K562 (cell line): ENCODE measurements around the gene B4GALT4. TPM values are rescaled to one million over a fixed set of nuclear protein-coding genes. Genes with fewer than 3 reads are reported as not detected.

Experiments
- ATAC-seq: fragments of 200-7000 bp; cut with Tn5 transposase; 3 replicates; pipeline ENCODE4 v1.9.1; 2020; ENCODE audit warnings: moderate library complexity
- BruUV-seq: library from RNA; stranded (reverse); fragments of 400-500 nt; replicated peaks from 2 replicates; lab custom pipeline; 2021; lab: Mats Ljungman, UMichigan
- CTCF ChIA-PET: fragments of 300-600 bp; formaldehyde crosslinking; extraction: SDS; loops from one replicate; lab custom pipeline; 2021; ENCODE audit warnings: low intra/inter-chr PET ratio; lab: Yijun Ruan, JAX
- POLR2A ChIA-PET: fragments of 300-600, 350-650 bp; sonication (Branson Sonifier 250); formaldehyde crosslinking; extraction: SDS; loops from one replicate; lab custom pipeline; 2021; ENCODE audit warnings: antibody characterized with exemption, inconsistent platforms; lab: Yijun Ruan, JAX
- DNase-seq, 4 experiments: peaks; one replicate each; pipeline versions ENCODE4 v3.0.0 to v3.0.0-alpha.2; 2011 to 2018; ENCODE audit warnings: low spot score in 3 of 4, mixed read lengths in 3 of 4; ENCODE audit errors: extremely low read depth in 1 of 4
- FAIRE-seq: peaks from 2 replicates; lab custom pipeline; 2011; peaks lifted over from hg19 to GRCh38; lab: Jason Lieb, UNC
- H2AFZ ChIP-seq: 2 replicates; pipeline ENCODE4 v1.6.0; 2011; ENCODE audit warnings: low read depth, low read length, control low read depth, inconsistent platforms
- H3K27ac ChIP-seq: fragments of 200-600 bp; 3 replicates; pipeline ENCODE4 v1.8.0; 2011; ENCODE audit warnings: low read depth, mild to moderate bottlenecking, control low read depth, inconsistent platforms, low read length, moderate library complexity, mixed read lengths; ENCODE audit errors: extremely low read depth
- H3K27me3 ChIP-seq, 2 experiments: fragments of 300-600 bp in 1 of 2; 2 replicates in 1 of 2; 3 replicates in 1 of 2; pipeline versions ENCODE4 v1.6.0 to v1.8.0; 2011; ENCODE audit warnings: inconsistent platforms in 2 of 2, low read length in 2 of 2, mild to moderate bottlenecking in 1 of 2, mixed read lengths in 1 of 2, moderate library complexity in 1 of 2; ENCODE audit not compliant: control insufficient read depth in 2 of 2, insufficient read depth in 2 of 2
- H3K36me3 ChIP-seq: fragments of 300-600 bp; 3 replicates; pipeline ENCODE4 v1.8.0; 2011; ENCODE audit warnings: mild to moderate bottlenecking, low read length, inconsistent platforms; ENCODE audit not compliant: control insufficient read depth, insufficient read depth
- H3K4me1 ChIP-seq, 2 experiments: fragments of 200-600 bp in 1 of 2; replicated peaks in 1 of 2; 2 replicates in 1 of 2; 3 replicates in 1 of 2; pipeline versions ENCODE4 v1.5.1 to v1.8.0; 2011; ENCODE audit warnings: inconsistent platforms in 2 of 2, low read length in 2 of 2, mild to moderate bottlenecking in 1 of 2, mixed read lengths in 1 of 2, moderate library complexity in 1 of 2; ENCODE audit not compliant: control insufficient read depth in 2 of 2, insufficient read depth in 2 of 2
- H3K4me2 ChIP-seq: 2 replicates; pipeline ENCODE4 v1.6.1; 2011; ENCODE audit warnings: low read length, control low read depth, inconsistent platforms, mixed read lengths; ENCODE audit not compliant: insufficient read depth
- H3K4me3 ChIP-seq: fragments of 200-600 bp; sonication (generic), shearing (Covaris generic); 2 replicates; pipeline ENCODE4 v1.5.1; 2016; ENCODE audit warnings: control low read depth, inconsistent platforms
- H3K79me2 ChIP-seq: fragments of 200-600 bp; 3 replicates; pipeline ENCODE4 v1.8.0; 2011; ENCODE audit warnings: low read length, inconsistent platforms; ENCODE audit not compliant: control insufficient read depth, insufficient read depth
- H3K9ac ChIP-seq, 2 experiments: 2 replicates each; pipeline versions ENCODE4 v1.6.0 to v1.6.1; 2011; ENCODE audit warnings: low read depth in 2 of 2, low read length in 2 of 2, control low read depth in 1 of 2, inconsistent platforms in 1 of 2, mild to moderate bottlenecking in 1 of 2, mixed read lengths in 1 of 2; ENCODE audit not compliant: insufficient read depth in 1 of 2
- H3K9me1 ChIP-seq: one replicate; pipeline ENCODE4 v1.6.0; 2011; ENCODE audit warnings: inconsistent platforms, mild to moderate bottlenecking, low read length, moderate library complexity; ENCODE audit not compliant: control insufficient read depth, insufficient read depth
- H3K9me3 ChIP-seq: replicated peaks from 2 replicates; pipeline ENCODE4 v1.5.1; 2011; ENCODE audit warnings: low read depth, low read length, inconsistent platforms; ENCODE audit not compliant: control insufficient read depth, insufficient read depth
- H4K20me1 ChIP-seq: replicated peaks from 2 replicates; pipeline ENCODE4 v1.6.1; 2011; ENCODE audit warnings: low read length, inconsistent platforms, mixed read lengths; ENCODE audit not compliant: control insufficient read depth, insufficient read depth
- KLF1 ChIP-seq: fragments of 450-650 bp; IDR thresholded peaks from 2 replicates; pipeline ENCODE4 v1.6.1; 2016; ENCODE audit warnings: missing genetic modification characterization, missing compliant biosample characterization
- TAF7 ChIP-seq: fragments of 450-650 bp; IDR thresholded peaks from 2 replicates; pipeline ENCODE4 v1.6.1; 2016; ENCODE audit warnings: missing genetic modification characterization, missing compliant biosample characterization
- TOE1 ChIP-seq, 2 experiments: fragments of 450-650 bp in 1 of 2; sonication (generic) in 1 of 2; formaldehyde crosslinking in 1 of 2; IDR thresholded peaks; 2 replicates each; pipeline versions ENCODE4 v1.7.1 to v1.8.0; 2016 to 2022; ENCODE audit warnings: borderline replicate concordance in 2 of 2, mild to moderate bottlenecking in 2 of 2, antibody characterized with exemption in 1 of 2, inconsistent platforms in 1 of 2, low read depth in 1 of 2, missing genetic modification reagents in 1 of 2, moderate library complexity in 1 of 2
- ZBTB40 ChIP-seq, 2 experiments: fragments of 450-650 bp in 1 of 2; sonication (generic) in 1 of 2; formaldehyde crosslinking in 1 of 2; IDR thresholded peaks; 2 replicates each; pipeline versions ENCODE4 v1.7.1 to v1.9.0; 2016 to 2022; ENCODE audit warnings: inconsistent platforms in 1 of 2, mild to moderate bottlenecking in 1 of 2, missing genetic modification reagents in 1 of 2
- ZNF586 ChIP-seq: fragments of 450-650 bp; formaldehyde crosslinking; conservative IDR thresholded peaks from 2 replicates; pipeline ENCODE4 v1.4.0; 2020; ENCODE audit warnings: mild to moderate bottlenecking, moderate library complexity
- WGBS: fragments of 100-300 bp; shearing (Covaris generic); methylation state at CpG from one replicate; pipeline ENCODE4 v1.1.6; 2016; ENCODE audit warnings: low coverage, mixed read lengths; ENCODE audit not compliant: insufficient coverage; ENCODE audit errors: missing lambda C conversion rate; 5-methylcytosine and 5-hydroxymethylcytosine counted together
- in situ Hi-C: fragments of 300-500 bp; cut with MboI; formaldehyde crosslinking; loops from 4 replicates; pipeline ENCODE4 v1.15.0; 2018; ENCODE audit warnings: inconsistent platforms, mixed read lengths
- intact Hi-C: fragments of 100-400 bp; cut with micrococcal nuclease; formaldehyde crosslinking; loops from 2 replicates; pipeline ENCODE4 v1.14.2; 2022
- polyA plus RNA-seq, 8 experiments: library from polyadenylated mRNA; depleted of rRNA in 4 of 8; stranded (reverse) in 5 of 8; unstranded in 3 of 8; fragments of >200 nt; fragmentation: Nextera tagmentation in 2 of 8; fragmentation: Illumina TruSeq in 1 of 8; extraction: Ambion mirVana in 2 of 8; extraction: Trizol in 1 of 8; gene quantifications; 2 replicates each; pipeline versions ENCODE4 v1.2.1 to v1.2.3, GENCODE V29; 2011 to 2014; ENCODE audit warnings: inconsistent platforms in 1 of 8, missing spikeins in 1 of 8
- total RNA-seq, 7 experiments: library from RNA; depleted of rRNA in 6 of 7; stranded (reverse); fragments of >200 nt in 6 of 7; fragmentation: Illumina TruSeq in 2 of 7; extraction: Trizol in 2 of 7; gene quantifications; 2 replicates each; pipeline versions ENCODE4 v1.2.1 to v1.2.3, GENCODE V29; 2011 to 2021; ENCODE audit warnings: low replicate concordance in 1 of 7

The B4GALT4 gene
- total and polyA plus RNA-seq, 9 of the 15 experiments (the other 6 are each of a cell fraction or from before 2014, with no cell fraction given): 8.2 to 17.8 (median 12.2) TPM

GRCh38 chr3:119288669-119289403 is 48.2 kb upstream of the B4GALT4 start:
- FAIRE-seq (no peak), DNase-seq (no peak), ATAC-seq (no peak)
- CTCF ChIA-PET: no interaction called here
- Histone ChIP-seq H4K20me1 (no peaks in the 10 kb centered on the region), H3K27me3 (no peaks in the 10 kb centered on the region; a peak in 1 of 5 replicates), H3K36me3 (no peaks in the 10 kb centered on the region), H3K4me3 (no peak overlapping the region)
- 4% methylated on average over 2 of the region's 3 CpGs for WGBS
- TF ChIP-seq TAF7 (no peak), ZBTB40 (IDR thresholded peaks at IDR 0.05) (no peak), ZBTB40 (CRISPR knock-in tag; IDR thresholded peaks at IDR 0.05) (no peak), ZNF586 (CRISPR knock-in tag) (no peak), TOE1 (IDR thresholded peaks at IDR 0.05; ENCODE audit: borderline replicate concordance) (no peak), TOE1 (CRISPR knock-in tag; IDR thresholded peaks at IDR 0.05; ENCODE audit: borderline replicate concordance, low read depth) (no peak), KLF1 (no peak)
- TF ChIP-seq, all 486 proteins: peak for 0
- in situ Hi-C loops (no loop called here), intact Hi-C loops (no loop called here)
- Histone ChIP-seq H3K9ac (no peak overlapping the region), H3K9me3 (no peaks in the 10 kb centered on the region), H3K4me2 (no peak overlapping the region), H3K27ac (no peak overlapping the region), H3K9me1 (no peaks in the 10 kb centered on the region), H2AFZ (no peak overlapping the region), H3K79me2 (no peaks in the 10 kb centered on the region), H3K4me1 (peaks cover 0 to 2% of the 10 kb centered on the region in 2 experiments; a peak in 2 of 5 replicates)
- POLR2A ChIA-PET: no interaction called here
- no TSS peak for BruUV-seq
